H9 (cell line): ENCODE data around the gene ABLIM1. TPM values are rescaled to one million over a fixed set of nuclear protein-coding genes. Genes with fewer than 3 reads are reported as not detected.

Source experiments
- DNase-seq: peaks from one replicate; pipeline ENCODE4 v3.0.0-alpha.2; 2017
- H2AFZ ChIP-seq: one replicate; pipeline ENCODE4 v1.6.1; 2013; ENCODE audit warnings: mild to moderate bottlenecking, low read length, control low read depth, moderate library complexity
- H2AK5ac ChIP-seq: 2 replicates; pipeline ENCODE4 v1.6.1; 2013; ENCODE audit warnings: low read length, control low read depth, mixed read lengths; ENCODE audit not compliant: insufficient read length
- H2BK120ac ChIP-seq: one replicate; pipeline ENCODE4 v1.6.1; 2013; ENCODE audit warnings: low read depth, mild to moderate bottlenecking, low read length, control low read depth, inconsistent platforms; ENCODE audit not compliant: poor library complexity, severe bottlenecking
- H2BK12ac ChIP-seq: 2 replicates; pipeline ENCODE4 v1.6.1; 2013; ENCODE audit warnings: low read length, control low read depth, mixed read lengths, low read depth; ENCODE audit not compliant: insufficient read length
- H2BK15ac ChIP-seq: 2 replicates; pipeline ENCODE4 v1.6.1; 2013; ENCODE audit warnings: low read depth, low read length, control low read depth
- H2BK20ac ChIP-seq: one replicate; pipeline ENCODE4 v1.6.1; 2013; ENCODE audit warnings: low read depth, mild to moderate bottlenecking, low read length, control low read depth, inconsistent platforms; ENCODE audit not compliant: poor library complexity, severe bottlenecking
- H2BK5ac ChIP-seq: 2 replicates; pipeline ENCODE4 v1.6.1; 2013; ENCODE audit warnings: low read length, control low read depth, mixed read lengths; ENCODE audit not compliant: insufficient read length
- H3K14ac ChIP-seq: 2 replicates; pipeline ENCODE4 v1.6.1; 2013; ENCODE audit warnings: low read length, control low read depth; ENCODE audit not compliant: insufficient read depth
- H3K18ac ChIP-seq: 2 replicates; pipeline ENCODE4 v1.6.1; 2013; ENCODE audit warnings: low read depth, mild to moderate bottlenecking, mixed read lengths, low read length, control low read depth; ENCODE audit not compliant: insufficient read length
- H3K23ac ChIP-seq: 2 replicates; pipeline ENCODE4 v1.6.1; 2013; ENCODE audit warnings: low read length, control low read depth, mixed read lengths, low read depth; ENCODE audit not compliant: insufficient read length
- H3K23me2 ChIP-seq: 2 replicates; pipeline ENCODE4 v1.6.1; 2013; ENCODE audit warnings: low read depth, mild to moderate bottlenecking, mixed read lengths, low read length, control low read depth; ENCODE audit not compliant: insufficient read length, poor library complexity, severe bottlenecking
- H3K27ac ChIP-seq: 2 replicates; pipeline ENCODE4 v1.5.1; 2013; ENCODE audit warnings: low read length, control low read depth, mixed read lengths, low read depth; ENCODE audit not compliant: insufficient read length
- H3K27me3 ChIP-seq: 2 replicates; pipeline ENCODE4 v1.6.1; 2013; ENCODE audit warnings: low read length, control low read depth, inconsistent platforms; ENCODE audit not compliant: insufficient read depth
- H3K4ac ChIP-seq: 2 replicates; pipeline ENCODE4 v1.6.1; 2013; ENCODE audit warnings: low read depth, mild to moderate bottlenecking, control low read depth, inconsistent platforms, low read length, moderate library complexity
- H3K4me1 ChIP-seq: 2 replicates; pipeline ENCODE4 v1.6.1; 2013; ENCODE audit warnings: low read length, control low read depth, inconsistent platforms; ENCODE audit not compliant: insufficient read depth
- H3K4me2 ChIP-seq: 2 replicates; pipeline ENCODE4 v1.6.1; 2013; ENCODE audit warnings: low read length, control low read depth, mixed read lengths; ENCODE audit not compliant: insufficient read length, insufficient read depth
- H3K56ac ChIP-seq: 2 replicates; pipeline ENCODE4 v1.6.1; 2013; ENCODE audit warnings: low read depth, mild to moderate bottlenecking, mixed read lengths, low read length, control low read depth; ENCODE audit not compliant: insufficient read length
- H3K79me1 ChIP-seq: 2 replicates; pipeline ENCODE4 v1.6.1; 2013; ENCODE audit warnings: low read depth, mild to moderate bottlenecking, moderate library complexity, low read length, control low read depth, inconsistent platforms; ENCODE audit not compliant: insufficient read depth, poor library complexity, severe bottlenecking
- H3K79me2 ChIP-seq: 2 replicates; pipeline ENCODE4 v1.6.1; 2013; ENCODE audit warnings: low read length, control low read depth, inconsistent platforms; ENCODE audit not compliant: insufficient read depth
- H3K9ac ChIP-seq: 2 replicates; pipeline ENCODE4 v1.6.1; 2013; ENCODE audit warnings: low read length, control low read depth, mixed read lengths; ENCODE audit not compliant: insufficient read length; ENCODE audit errors: extremely low read depth
- H3K9me3 ChIP-seq: one replicate; pipeline ENCODE4 v1.6.1; 2013; ENCODE audit warnings: low read depth, low read length, inconsistent platforms; ENCODE audit not compliant: control insufficient read depth
- H3T11ph ChIP-seq: one replicate; pipeline ENCODE4 v1.6.1; 2013; ENCODE audit warnings: mild to moderate bottlenecking, low read length, control low read depth, inconsistent platforms
- H4K20me1 ChIP-seq: one replicate; pipeline ENCODE4 v1.6.1; 2013; ENCODE audit not compliant: control insufficient read depth, insufficient read length, insufficient read depth
- H4K5ac ChIP-seq: 2 replicates; pipeline ENCODE4 v1.6.1; 2013; ENCODE audit warnings: low read depth, mild to moderate bottlenecking, mixed read lengths, low read length, control low read depth; ENCODE audit not compliant: insufficient read length
- H4K8ac ChIP-seq: replicated peaks from 2 replicates; pipeline ENCODE4 v1.6.1; 2013; ENCODE audit warnings: low read length, control low read depth, mixed read lengths, low read depth; ENCODE audit not compliant: insufficient read length
- H4K91ac ChIP-seq: 2 replicates; pipeline ENCODE4 v1.6.1; 2013; ENCODE audit warnings: low read depth, mild to moderate bottlenecking, moderate library complexity, mixed read lengths, low read length, control low read depth; ENCODE audit not compliant: insufficient read length
- H3K27ac Mint-ChIP-seq, 3 experiments: 2 replicates in 2 of 3; 3 replicates in 1 of 3; pipeline ENCODE4 v1.8.0; 2020 to 2021; ENCODE audit warnings: mixed read lengths in 3 of 3, mild to moderate bottlenecking in 1 of 3, moderate library complexity in 1 of 3
- H3K27me3 Mint-ChIP-seq: 2 replicates; pipeline ENCODE4 v1.8.0; 2021; ENCODE audit warnings: low read depth, mild to moderate bottlenecking, moderate library complexity, mixed read lengths
- H3K36me3 Mint-ChIP-seq, 3 experiments: 2 replicates in 2 of 3; 3 replicates in 1 of 3; pipeline ENCODE4 v1.8.0; 2020 to 2021; ENCODE audit warnings: low read depth in 3 of 3, mixed read lengths in 3 of 3; ENCODE audit not compliant: insufficient read depth in 1 of 3
- H3K4me1 Mint-ChIP-seq, 2 experiments: 2 replicates each; pipeline ENCODE4 v1.8.0; 2020; ENCODE audit warnings: mixed read lengths in 2 of 2
- H3K4me3 Mint-ChIP-seq, 2 experiments: 2 replicates in 1 of 2; 3 replicates in 1 of 2; pipeline ENCODE4 v1.8.0; 2020 to 2021; ENCODE audit warnings: mild to moderate bottlenecking in 2 of 2, mixed read lengths in 2 of 2, moderate library complexity in 1 of 2
- H3K9me3 Mint-ChIP-seq, 2 experiments: 2 replicates in 1 of 2; 3 replicates in 1 of 2; pipeline ENCODE4 v1.8.0; 2020; ENCODE audit warnings: mild to moderate bottlenecking in 2 of 2, mixed read lengths in 2 of 2, moderate library complexity in 1 of 2
- WGBS: extraction: QIAGEN DNeasy Blood & Tissue Kit; methylation state at CpG from one replicate; pipeline ENCODE4 v1.1.7; 2013; ENCODE audit warnings: missing lambda C conversion rate, low lambda C conversion rate, mixed read lengths; ENCODE audit not compliant: insufficient read length; ENCODE audit errors: extremely low coverage; 5-methylcytosine and 5-hydroxymethylcytosine counted together
- total RNA-seq: library from RNA; stranded (reverse); gene quantifications from 2 replicates; pipeline ENCODE4 v1.2.1, GENCODE V29; 2021
- TF ChIP-seq, protein P1 (sequence below): fragments of 200-600 bp; sonication (generic); conservative IDR thresholded peaks from 3 replicates; pipeline ENCODE4 v1.8.0; 2021; ENCODE audit warnings: antibody characterized with exemption, mild to moderate bottlenecking

The ABLIM1 gene
- total RNA-seq, 1 experiment from 2014 or later: 32.1 TPM

DNA sequence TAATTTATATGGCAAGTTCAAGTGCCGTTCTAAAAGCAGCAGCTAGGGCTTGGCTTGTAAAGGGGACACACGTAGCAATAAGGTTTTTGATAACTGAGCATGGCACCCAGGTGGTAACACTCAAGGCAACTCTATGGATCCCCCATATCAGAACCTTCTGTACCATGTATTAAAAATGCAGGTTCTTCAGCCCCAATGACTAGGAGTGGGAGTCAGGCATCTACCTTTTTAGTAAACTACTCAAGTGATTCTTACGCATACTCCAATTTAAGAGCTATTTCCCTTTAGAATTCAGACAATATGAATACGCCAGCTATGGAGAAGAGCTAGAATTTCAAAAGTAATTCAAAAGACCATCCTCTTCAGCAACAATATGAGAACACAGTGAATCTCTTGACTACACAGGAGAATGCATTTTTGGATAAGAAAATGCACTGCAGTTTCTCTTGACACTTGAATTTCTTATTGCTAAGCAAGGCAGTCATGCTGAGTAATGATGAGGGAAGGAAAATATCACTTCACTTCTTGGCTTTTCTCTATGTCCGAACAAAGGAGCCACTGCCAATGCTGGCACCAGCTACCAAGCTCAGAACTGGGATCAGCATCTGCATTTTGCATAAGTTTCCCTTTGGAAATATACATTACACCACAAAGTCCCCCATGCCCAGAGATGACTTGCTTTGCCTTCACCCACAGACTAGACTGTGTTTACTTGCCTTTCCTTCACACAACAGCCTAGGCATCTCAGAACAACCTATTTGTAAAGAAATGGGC is 53.5 kb downstream of the ABLIM1 start:
- Histone ChIP-seq H4K91ac (no peak overlapping the region), H3K56ac (no peak overlapping the region), H3K23me2 (no peaks in the 10 kb centered on the region), H2BK12ac (no peak overlapping the region), H2AFZ (no peak overlapping the region), H3K23ac (no peak overlapping the region), H4K5ac (no peak overlapping the region), H4K8ac (no peak overlapping the region), H2BK15ac (no peak overlapping the region), H3K9ac (no peak overlapping the region), H2AK5ac (no peak overlapping the region), H3T11ph (no peak overlapping the region), H4K20me1 (no peaks in the 10 kb centered on the region), H3K79me2 (no peaks in the 10 kb centered on the region), H2BK5ac (no peak overlapping the region), H3K18ac (no peak overlapping the region), H3K4me2 (no peak overlapping the region), H3K4ac (no peak overlapping the region), H3K79me1 (no peaks in the 10 kb centered on the region), H2BK120ac (no peak overlapping the region), H2BK20ac (no peak overlapping the region), H3K4me1 (no peaks in the 10 kb centered on the region; the same call in 1 of the 2 replicates), H3K27me3 (no peaks in the 10 kb centered on the region), H3K27ac (no peak overlapping the region), H3K9me3 (no peaks in the 10 kb centered on the region), H3K14ac (no peak overlapping the region)
- no peaks in the 10 kb centered on the region for H3K27me3 Mint-ChIP-seq
- no peaks in the 10 kb centered on the region for H3K9me3 Mint-ChIP-seq
- TF ChIP-seq, protein P1, sequence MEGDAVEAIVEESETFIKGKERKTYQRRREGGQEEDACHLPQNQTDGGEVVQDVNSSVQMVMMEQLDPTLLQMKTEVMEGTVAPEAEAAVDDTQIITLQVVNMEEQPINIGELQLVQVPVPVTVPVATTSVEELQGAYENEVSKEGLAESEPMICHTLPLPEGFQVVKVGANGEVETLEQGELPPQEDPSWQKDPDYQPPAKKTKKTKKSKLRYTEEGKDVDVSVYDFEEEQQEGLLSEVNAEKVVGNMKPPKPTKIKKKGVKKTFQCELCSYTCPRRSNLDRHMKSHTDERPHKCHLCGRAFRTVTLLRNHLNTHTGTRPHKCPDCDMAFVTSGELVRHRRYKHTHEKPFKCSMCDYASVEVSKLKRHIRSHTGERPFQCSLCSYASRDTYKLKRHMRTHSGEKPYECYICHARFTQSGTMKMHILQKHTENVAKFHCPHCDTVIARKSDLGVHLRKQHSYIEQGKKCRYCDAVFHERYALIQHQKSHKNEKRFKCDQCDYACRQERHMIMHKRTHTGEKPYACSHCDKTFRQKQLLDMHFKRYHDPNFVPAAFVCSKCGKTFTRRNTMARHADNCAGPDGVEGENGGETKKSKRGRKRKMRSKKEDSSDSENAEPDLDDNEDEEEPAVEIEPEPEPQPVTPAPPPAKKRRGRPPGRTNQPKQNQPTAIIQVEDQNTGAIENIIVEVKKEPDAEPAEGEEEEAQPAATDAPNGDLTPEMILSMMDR: no peak
- no peak overlapping the region for H3K27ac Mint-ChIP-seq
- DNase-seq: no peak
- no peaks in the 10 kb centered on the region for H3K36me3 Mint-ChIP-seq
- H3K4me3 Mint-ChIP-seq: no peak overlapping the region
- H3K4me1 Mint-ChIP-seq: peaks cover 6 to 15% of the 10 kb centered on the region in 2 experiments; a peak in 2 of 4 replicates
- no CpG with 5 or more reads among the region's 5 CpGs for WGBS
